ENCODE data around the gene PRELP.
A peak's percentile ranks its signal among the peaks of the same experiment; 100 is the strongest.

The PRELP gene

GRCh38 chr1:203505526-203506204 is 30.1 kb downstream of the PRELP start:
- no peak for DNase-seq (ENCODE audit: low read depth)
- no peak for TF ChIP-seq CTCF (conservative IDR thresholded peaks at IDR 0.05; ENCODE audit: low read depth, low read length)
- no peak overlapping the region for H3K4me3 ChIP-seq (ENCODE audit: low read length)

- no peak for DNase-seq (ENCODE audit: low read depth)
- no peak for TF ChIP-seq CTCF (conservative IDR thresholded peaks at IDR 0.05; ENCODE audit: low read depth, low read length)
- H3K4me3 ChIP-seq (ENCODE audit: low read length): no peak overlapping the region
Observed at GRCh38 chr1:203506858-203507626, 31.4 kb downstream of the PRELP start.

GRCh38 chr1:203507759-203508158 is 32.2 kb downstream of the PRELP start:
- no peak for DNase-seq (ENCODE audit: low read depth)
- no peak for TF ChIP-seq CTCF (conservative IDR thresholded peaks at IDR 0.05; ENCODE audit: low read depth, low read length)

GRCh38 chr1:203508463-203509073 is 33.0 kb downstream of the PRELP start:
- DNase-seq (ENCODE audit: low read depth): no peak
- peak; percentile 22 for TF ChIP-seq CTCF (conservative IDR thresholded peaks at IDR 0.05; ENCODE audit: low read depth, low read length)
- no peak overlapping the region for H3K4me3 ChIP-seq (ENCODE audit: low read length)

More at GRCh38 chr1:203507759-203508158, 32.2 kb downstream of the PRELP start:
- no peak overlapping the region for H3K4me3 ChIP-seq (ENCODE audit: low read length)

- no peak overlapping the region for H3K4me3 ChIP-seq (ENCODE audit: low read length)
- no peak for TF ChIP-seq CTCF (conservative IDR thresholded peaks at IDR 0.05; ENCODE audit: low read depth, low read length)
- no peak for DNase-seq (ENCODE audit: low read depth)
Observed at GRCh38 chr1:203509135-203509534, 33.5 kb downstream of the PRELP start.

GRCh38 chr1:203511513-203511912 is 35.9 kb downstream of the PRELP start:
- DNase-seq (ENCODE audit: low read depth): no peak
- no peak for TF ChIP-seq CTCF (conservative IDR thresholded peaks at IDR 0.05; ENCODE audit: low read depth, low read length)
- H3K4me3 ChIP-seq (ENCODE audit: low read length): no peak overlapping the region
